GM12878 (cell line): ENCODE measurements around the gene NEXN.

Experiments
- DPF2 ChIP-seq: fragments of 450-650 bp; IDR thresholded peaks from 2 replicates; pipeline ENCODE4 v1.6.1; 2017; ENCODE audit warnings: mild to moderate bottlenecking
- POLR2A ChIP-seq: IDR thresholded peaks from 2 replicates; pipeline ENCODE4 v1.6.1; 2011; ENCODE audit warnings: low read depth, mild to moderate bottlenecking, low read length
- TF ChIP-seq, protein P1 (sequence below), 3 experiments: IDR thresholded peaks in 2 of 3; conservative IDR thresholded peaks in 1 of 3; 2 replicates each; pipeline ENCODE4 v1.5.1; 2011; ENCODE audit warnings: low read depth in 3 of 3, low read length in 3 of 3, mild to moderate bottlenecking in 3 of 3, control low read depth in 2 of 3, moderate library complexity in 2 of 3, inconsistent platforms in 1 of 3, mixed read lengths in 1 of 3; ENCODE audit not compliant: control insufficient read depth in 2 of 3, insufficient read depth in 1 of 3; ENCODE audit errors: extremely low read depth in 1 of 3

DNA sequence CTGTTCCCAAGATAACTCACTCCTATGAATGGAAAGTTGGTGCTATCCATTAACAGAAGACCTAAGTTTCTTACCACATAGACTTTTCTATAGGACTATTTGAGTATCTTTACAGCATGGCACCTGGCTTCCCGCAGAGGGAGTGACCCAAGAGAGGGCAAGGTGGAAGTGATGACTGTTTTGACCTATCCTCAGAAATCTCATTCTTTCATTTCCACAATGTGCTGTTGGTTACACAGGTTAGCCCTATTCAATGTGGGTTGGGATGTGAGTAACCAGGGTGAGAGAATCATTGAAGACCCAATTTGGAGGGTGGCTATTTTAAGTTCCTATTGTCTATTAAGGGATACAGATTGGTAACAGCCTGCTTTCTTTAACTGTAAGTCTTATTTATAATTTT lies 38.3 kb upstream of the NEXN start:
- TF ChIP-seq, protein P1, sequence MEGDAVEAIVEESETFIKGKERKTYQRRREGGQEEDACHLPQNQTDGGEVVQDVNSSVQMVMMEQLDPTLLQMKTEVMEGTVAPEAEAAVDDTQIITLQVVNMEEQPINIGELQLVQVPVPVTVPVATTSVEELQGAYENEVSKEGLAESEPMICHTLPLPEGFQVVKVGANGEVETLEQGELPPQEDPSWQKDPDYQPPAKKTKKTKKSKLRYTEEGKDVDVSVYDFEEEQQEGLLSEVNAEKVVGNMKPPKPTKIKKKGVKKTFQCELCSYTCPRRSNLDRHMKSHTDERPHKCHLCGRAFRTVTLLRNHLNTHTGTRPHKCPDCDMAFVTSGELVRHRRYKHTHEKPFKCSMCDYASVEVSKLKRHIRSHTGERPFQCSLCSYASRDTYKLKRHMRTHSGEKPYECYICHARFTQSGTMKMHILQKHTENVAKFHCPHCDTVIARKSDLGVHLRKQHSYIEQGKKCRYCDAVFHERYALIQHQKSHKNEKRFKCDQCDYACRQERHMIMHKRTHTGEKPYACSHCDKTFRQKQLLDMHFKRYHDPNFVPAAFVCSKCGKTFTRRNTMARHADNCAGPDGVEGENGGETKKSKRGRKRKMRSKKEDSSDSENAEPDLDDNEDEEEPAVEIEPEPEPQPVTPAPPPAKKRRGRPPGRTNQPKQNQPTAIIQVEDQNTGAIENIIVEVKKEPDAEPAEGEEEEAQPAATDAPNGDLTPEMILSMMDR (IDR thresholded peaks at IDR 0.05 in 2 of 3, conservative IDR thresholded peaks at IDR 0.05 in 1 of 3; ENCODE audit: control insufficient read depth in 2 of 3, extremely low read depth in 1 of 3, insufficient read depth in 1 of 3, low read depth in 3 of 3, low read length in 3 of 3), result no peak
- TF ChIP-seq DPF2 (no peak), POLR2A (no peak)
